Adipocyte (in vitro differentiated cells): ENCODE measurements around the gene CLEC4G.

Experiments used
- DNase-seq: peaks from one replicate; pipeline ENCODE4 v3.0.0-alpha.2; 2015; ENCODE audit warnings: low read depth
- H3K27me3 ChIP-seq: replicated peaks from 2 replicates; pipeline ENCODE4 v1.7.0; 2013; ENCODE audit warnings: mild to moderate bottlenecking, low read length, moderate library complexity; ENCODE audit not compliant: control insufficient read depth, insufficient read depth
- H3K36me3 ChIP-seq: 2 replicates; pipeline ENCODE4 v1.7.0; 2013; ENCODE audit warnings: low read length, mild to moderate bottlenecking, moderate library complexity; ENCODE audit not compliant: control insufficient read depth, insufficient read depth, severe bottlenecking
- H3K4me1 ChIP-seq: 2 replicates; pipeline ENCODE4 v1.7.0; 2013; ENCODE audit warnings: mild to moderate bottlenecking, low read length, moderate library complexity; ENCODE audit not compliant: control insufficient read depth, insufficient read depth
- H3K4me3 ChIP-seq: 2 replicates; pipeline ENCODE4 v1.7.0; 2013; ENCODE audit warnings: mild to moderate bottlenecking, low read length, moderate library complexity
- H3K9ac ChIP-seq: 2 replicates; pipeline ENCODE4 v1.7.0; 2013; ENCODE audit warnings: mild to moderate bottlenecking, low read length, moderate library complexity
- H3K9me3 ChIP-seq: 2 replicates; pipeline ENCODE4 v1.7.0; 2013; ENCODE audit warnings: mild to moderate bottlenecking, low read length, moderate library complexity; ENCODE audit not compliant: control insufficient read depth

The CLEC4G gene

DNA sequence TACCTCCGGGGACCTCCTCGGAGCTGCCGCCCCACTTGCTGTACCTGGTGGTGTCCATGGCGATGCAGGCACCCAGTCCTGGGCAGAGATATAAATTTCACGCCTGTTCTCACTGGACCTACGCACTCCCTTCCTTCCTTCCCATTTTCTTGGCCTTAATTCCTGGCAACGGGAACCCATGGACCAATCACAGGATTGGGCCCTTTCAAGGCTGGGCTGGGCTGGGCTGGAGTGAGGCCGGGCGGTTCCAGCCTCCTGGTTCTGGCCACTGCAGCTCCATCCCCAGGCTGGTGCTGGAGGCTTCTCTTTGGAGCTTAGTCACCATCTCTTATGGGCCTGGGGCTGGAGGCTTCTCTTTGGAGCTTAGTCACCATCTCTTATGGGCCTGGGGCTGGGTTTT is at the start of gene CLEC4G:
CLEC4G (minus strand) TSS at position 66 of the 400 bp plus-strand sequence; CDS start at position 58, 8 bp downstream.
- H3K27me3 ChIP-seq = peaks cover 65% of the 10 kb centered on the region
- no peaks in the 10 kb centered on the region for H3K4me1 ChIP-seq
- H3K36me3 ChIP-seq = no peaks in the 10 kb centered on the region
- no peak for DNase-seq
- no peak within 1 kb of the TSS for H3K4me3 ChIP-seq
- H3K9me3 ChIP-seq = no peaks in the 10 kb centered on the region
- no peak within 1 kb of the TSS for H3K9ac ChIP-seq

DNA sequence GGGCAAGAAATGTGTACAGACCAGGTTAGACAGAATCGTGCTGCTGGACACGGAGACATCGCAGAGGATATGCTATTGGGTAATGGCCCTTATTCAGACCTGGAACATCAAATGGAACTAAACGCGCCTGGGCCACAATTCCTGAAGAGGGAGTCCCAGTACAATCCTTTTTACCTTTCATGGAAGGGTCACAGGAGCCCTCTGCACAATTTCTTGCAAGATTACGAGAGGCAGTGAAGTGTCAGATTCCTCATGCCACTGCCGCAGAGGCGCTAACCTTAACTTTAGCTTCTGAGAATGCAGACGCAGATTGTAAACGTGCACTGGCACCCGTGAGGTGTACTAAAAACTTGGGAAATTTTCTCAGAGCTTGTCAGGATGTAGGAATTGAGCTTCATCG is 49.2 kb upstream of the CLEC4G start:
- Histone ChIP-seq H3K36me3 (no peaks in the 10 kb centered on the region), H3K9ac (no peak overlapping the region), H3K9me3 (peaks cover 9% of the 10 kb centered on the region), H3K4me1 (peaks cover 9% of the 10 kb centered on the region), H3K27me3 (peaks cover 49% of the 10 kb centered on the region), H3K4me3 (no peak overlapping the region)
- no peak for DNase-seq

DNA sequence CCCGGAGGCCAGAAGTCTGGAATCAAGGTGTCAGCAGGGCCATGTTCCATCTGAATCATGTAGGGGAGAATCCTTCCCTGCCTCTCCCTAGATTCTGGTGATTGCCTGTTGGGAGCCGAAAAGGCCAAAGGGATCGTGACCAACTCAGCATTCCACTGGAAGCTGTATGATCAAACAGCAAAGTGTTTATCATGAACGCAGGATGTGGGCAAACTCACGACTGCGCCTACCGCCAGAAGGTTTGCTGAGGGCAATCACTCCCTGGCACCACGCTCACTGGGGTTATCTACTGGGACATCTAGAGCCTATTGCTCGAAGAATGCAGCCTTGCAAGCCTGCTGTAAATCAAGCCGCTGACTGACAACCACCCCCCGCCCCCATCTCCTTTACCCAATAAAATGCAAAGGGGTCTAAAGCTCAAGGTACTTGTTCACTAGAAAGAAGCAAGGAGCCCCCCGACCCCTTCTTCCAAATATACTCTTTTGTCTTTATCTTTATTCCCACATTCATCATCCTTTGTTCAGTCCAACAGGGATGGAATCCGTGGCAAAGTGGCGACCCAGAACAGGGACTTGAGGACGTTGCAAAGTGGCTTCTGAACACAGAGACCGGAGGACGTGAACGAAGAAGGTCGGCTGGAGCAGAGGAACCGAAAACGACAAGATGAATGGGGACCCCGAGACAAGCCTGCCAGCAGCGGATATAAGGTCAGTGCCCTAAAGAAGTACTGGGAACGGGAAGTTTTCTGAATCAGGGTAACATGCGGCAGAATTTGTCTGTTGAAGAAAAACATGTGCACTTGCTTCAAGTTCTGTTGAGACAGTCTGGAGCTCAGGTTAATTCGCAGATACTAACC is 47.9 kb upstream of the CLEC4G start:
- H3K9ac ChIP-seq = no peak overlapping the region
- no peaks in the 10 kb centered on the region for H3K36me3 ChIP-seq
- peaks cover 59% of the 10 kb centered on the region for H3K27me3 ChIP-seq
- no peak overlapping the region for H3K4me3 ChIP-seq
- peaks cover 10% of the 10 kb centered on the region for H3K9me3 ChIP-seq
- no peak for DNase-seq
- H3K4me1 ChIP-seq = peaks cover 9% of the 10 kb centered on the region

- no peak overlapping the region for H3K4me3 ChIP-seq
Measured at GRCh38 chr19:7778081-7778480, 46.2 kb upstream of the CLEC4G start.

GRCh38 chr19:7775761-7776160 is 43.9 kb upstream of the CLEC4G start:
- Histone ChIP-seq H3K36me3 (no peaks in the 10 kb centered on the region), H3K4me3 (no peak overlapping the region), H3K9ac (no peak overlapping the region), H3K4me1 (no peaks in the 10 kb centered on the region), H3K9me3 (peaks cover 7% of the 10 kb centered on the region), H3K27me3 (peaks cover 48% of the 10 kb centered on the region)
- DNase-seq = no peak

More at GRCh38 chr19:7778081-7778480, 46.2 kb upstream of the CLEC4G start:
- Histone ChIP-seq H3K9me3 (peaks cover 7% of the 10 kb centered on the region), H3K27me3 (peaks cover 51% of the 10 kb centered on the region), H3K36me3 (no peaks in the 10 kb centered on the region), H3K9ac (no peak overlapping the region), H3K4me1 (no peaks in the 10 kb centered on the region)
- no peak for DNase-seq

DNA sequence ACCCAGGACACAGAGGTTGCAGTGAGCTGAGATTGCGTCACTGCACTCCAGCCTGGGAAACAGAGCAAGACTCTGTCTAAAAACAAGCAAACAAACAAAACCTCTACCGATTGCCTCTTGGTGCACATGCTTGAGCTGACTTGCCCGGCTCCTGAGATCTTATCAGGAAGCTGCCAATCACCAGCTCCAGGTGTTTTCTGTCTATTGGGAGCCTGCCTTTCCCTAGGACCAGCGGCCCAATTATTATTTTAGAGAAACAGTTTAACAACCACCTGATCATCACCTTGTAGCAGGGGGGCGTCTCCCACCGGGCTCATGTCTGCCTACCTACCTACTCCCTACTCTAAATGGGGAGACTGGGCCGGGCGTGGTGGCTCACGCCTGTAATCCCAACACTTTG is 41.9 kb upstream of the CLEC4G start:
- H3K36me3 ChIP-seq = no peaks in the 10 kb centered on the region

GRCh38 chr19:7772752-7773291 is 40.9 kb upstream of the CLEC4G start:
- no peak for DNase-seq
- Histone ChIP-seq H3K9me3 (peaks cover 2% of the 10 kb centered on the region), H3K36me3 (no peaks in the 10 kb centered on the region), H3K4me1 (no peaks in the 10 kb centered on the region), H3K27me3 (peaks cover 40% of the 10 kb centered on the region), H3K9ac (no peak overlapping the region), H3K4me3 (no peak overlapping the region)

More for the DNA sequence above, 41.9 kb upstream of the CLEC4G start:
- peaks cover 41% of the 10 kb centered on the region for H3K27me3 ChIP-seq
- H3K9me3 ChIP-seq = peaks cover 2% of the 10 kb centered on the region
- H3K4me3 ChIP-seq = no peak overlapping the region
- H3K4me1 ChIP-seq = no peaks in the 10 kb centered on the region
- no peak overlapping the region for H3K9ac ChIP-seq
- no peak for DNase-seq

DNA sequence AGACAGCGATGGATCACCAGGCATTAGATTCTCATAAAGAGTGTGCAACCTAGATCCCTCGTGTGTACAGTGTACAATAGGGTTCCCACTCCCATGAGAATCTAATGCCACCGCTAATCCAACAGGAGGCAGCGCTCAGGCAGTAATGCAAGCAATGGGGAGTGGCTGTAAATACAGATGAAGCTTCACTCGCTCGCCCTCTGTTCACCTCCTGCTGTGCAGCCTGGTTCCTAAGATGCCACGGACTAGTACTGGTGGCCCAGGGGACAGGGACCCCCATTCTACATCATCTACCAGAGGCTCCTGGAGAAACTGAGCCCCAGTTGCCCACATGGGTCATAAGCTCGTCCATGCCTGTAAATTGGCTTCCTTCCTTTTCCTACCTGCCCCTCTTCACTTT is 39.2 kb upstream of the CLEC4G start:
- Histone ChIP-seq H3K4me1 (no peaks in the 10 kb centered on the region), H3K4me3 (no peak overlapping the region)

DNA sequence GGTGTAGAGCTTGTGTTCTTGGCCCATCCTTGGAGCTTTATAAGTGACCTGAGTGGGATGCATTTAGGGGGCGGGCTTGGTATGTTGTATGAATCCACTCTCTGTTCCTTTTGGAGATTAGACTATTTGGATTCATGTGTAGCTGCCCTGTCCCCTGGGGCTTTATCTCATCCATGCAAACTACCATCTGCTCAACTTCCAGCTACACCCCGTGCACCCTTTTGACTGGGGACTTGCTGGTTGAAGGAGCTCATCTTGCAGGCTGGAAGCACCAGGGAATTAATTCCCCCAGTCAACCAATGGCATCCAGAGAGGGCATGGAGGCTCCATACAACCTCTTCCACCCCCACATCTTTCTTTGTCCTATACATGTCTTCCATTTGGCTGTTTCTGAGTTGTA is 37.3 kb upstream of the CLEC4G start:
- no peak overlapping the region for H3K9ac ChIP-seq
- no peaks in the 10 kb centered on the region for H3K36me3 ChIP-seq
- H3K4me1 ChIP-seq = no peaks in the 10 kb centered on the region
- peaks cover 49% of the 10 kb centered on the region for H3K27me3 ChIP-seq
- no peak for DNase-seq
- no peak overlapping the region for H3K4me3 ChIP-seq
- no peaks in the 10 kb centered on the region for H3K9me3 ChIP-seq

More for the DNA sequence above, 39.2 kb upstream of the CLEC4G start:
- no peak overlapping the region for H3K9ac ChIP-seq
- peaks cover 50% of the 10 kb centered on the region for H3K27me3 ChIP-seq
- no peak for DNase-seq
- no peaks in the 10 kb centered on the region for H3K36me3 ChIP-seq
- H3K9me3 ChIP-seq = peaks cover 1% of the 10 kb centered on the region

GRCh38 chr19:7767487-7767886 is 35.6 kb upstream of the CLEC4G start:
- Histone ChIP-seq H3K4me3 (no peak overlapping the region), H3K9ac (no peak overlapping the region)
- DNase-seq = no peak

GRCh38 chr19:7766535-7766934 is 34.6 kb upstream of the CLEC4G start:
- H3K9ac ChIP-seq = no peak overlapping the region
- peaks cover 45% of the 10 kb centered on the region for H3K27me3 ChIP-seq
- H3K4me1 ChIP-seq = no peaks in the 10 kb centered on the region
- H3K4me3 ChIP-seq = no peak overlapping the region
- DNase-seq = no peak
- H3K36me3 ChIP-seq = no peaks in the 10 kb centered on the region
- peaks cover 4% of the 10 kb centered on the region for H3K9me3 ChIP-seq

More at GRCh38 chr19:7767487-7767886, 35.6 kb upstream of the CLEC4G start:
- Histone ChIP-seq H3K27me3 (peaks cover 48% of the 10 kb centered on the region), H3K4me1 (no peaks in the 10 kb centered on the region), H3K36me3 (no peaks in the 10 kb centered on the region), H3K9me3 (no peaks in the 10 kb centered on the region)
